OCI-M1 (cell line): Measurements from ENCODE around the gene KLHL4.
"Not testable (repeated sequence)": the region's sequence is repeated elsewhere in the genome, so short reads cannot be mapped to it uniquely, and the experiment has no call there.

Experiments used
- DNase-seq: peaks from one replicate; lab custom pipeline; 2025; lab: John Stamatoyannopoulos, UW

Gene KLHL4

DNA sequence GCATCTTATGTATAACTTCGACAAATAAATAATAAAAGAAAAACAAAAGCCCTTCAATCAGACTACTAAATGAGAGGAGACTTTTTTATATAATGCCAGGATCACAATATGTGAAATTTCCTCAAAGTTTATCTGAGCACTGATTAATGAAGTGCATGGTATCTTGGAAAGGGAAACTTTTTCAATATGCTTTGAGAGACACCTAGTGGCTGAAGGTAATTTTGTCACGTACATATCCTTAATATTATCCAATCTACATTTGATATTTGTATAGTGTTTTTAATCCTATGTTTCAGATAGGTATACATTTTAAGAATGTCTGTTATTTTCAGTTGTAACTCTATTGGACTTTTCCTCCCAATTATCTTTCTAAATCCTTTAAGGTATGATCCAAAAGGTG is 146.8 kb downstream of the KLHL4 start:
- DNase-seq, result peak; percentile 70

DNA sequence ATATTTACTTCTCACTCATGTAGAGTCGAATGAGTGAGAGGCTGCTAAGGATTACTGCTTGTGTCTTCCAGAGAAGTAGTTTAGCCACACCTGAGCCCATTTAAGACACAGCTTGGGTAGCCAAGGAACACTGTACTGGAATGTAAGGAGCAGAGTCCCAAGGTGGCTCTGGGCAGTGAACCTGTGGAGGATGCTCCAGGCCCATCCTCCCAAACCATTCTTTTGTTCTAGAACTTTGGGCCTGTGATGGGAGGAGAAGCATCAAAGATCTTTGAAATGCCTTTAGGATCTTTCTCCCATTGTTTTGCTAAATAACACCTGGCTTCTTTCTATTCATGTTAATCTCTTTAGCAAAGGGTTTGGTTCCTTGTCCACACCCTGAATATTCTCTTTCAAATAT is 162.2 kb downstream of the KLHL4 start:
- no peak for DNase-seq

DNA sequence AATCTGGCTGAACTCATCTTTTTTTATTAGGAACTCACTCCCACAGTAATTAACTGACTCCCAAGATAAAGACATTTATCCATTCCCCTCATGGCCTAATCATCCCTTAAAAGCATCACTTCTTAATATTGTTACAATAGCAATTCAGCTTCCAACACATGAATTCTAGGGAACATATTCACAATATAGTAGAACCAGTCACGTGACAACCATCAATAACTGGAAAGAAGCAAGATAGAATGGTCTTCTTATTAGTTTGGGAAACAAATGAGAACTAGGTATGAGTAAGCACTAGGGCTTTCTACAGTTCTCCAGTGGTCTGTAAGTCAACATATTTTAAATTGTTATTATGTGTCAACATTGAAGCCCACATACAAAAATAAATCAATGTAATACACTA is 170.1 kb downstream of the KLHL4 start:
- no peak for DNase-seq

DNA sequence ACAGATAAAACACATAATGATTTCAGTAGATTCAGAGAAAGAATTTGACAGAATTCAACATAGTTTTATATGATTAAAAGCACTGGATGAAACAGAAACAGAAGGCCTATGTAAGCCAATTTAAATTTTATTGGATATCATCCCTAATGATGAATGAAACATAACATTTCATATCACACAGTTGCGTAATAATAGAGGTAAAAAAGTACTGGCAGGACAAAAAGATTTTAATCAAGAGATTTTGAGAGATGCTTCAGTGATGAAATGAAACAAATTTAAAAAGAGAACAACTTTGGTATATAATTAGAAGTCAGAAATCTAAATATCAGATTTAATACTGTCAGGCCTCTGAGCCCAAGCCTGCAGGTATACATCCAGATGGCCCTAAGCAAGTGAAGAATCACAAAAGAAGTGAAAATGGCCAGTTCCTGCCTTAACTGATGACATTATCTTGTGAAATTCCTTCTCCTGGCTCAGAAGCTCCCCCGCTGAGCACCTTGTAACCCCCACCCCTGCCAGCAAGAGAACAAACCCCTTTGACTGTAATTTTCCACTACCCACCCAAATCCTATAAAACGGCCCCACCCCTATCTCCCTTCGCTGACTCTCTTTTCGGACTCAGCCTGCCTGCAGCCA is 170.6 kb downstream of the KLHL4 start:
- DNase-seq, result not testable (repeated sequence)

DNA sequence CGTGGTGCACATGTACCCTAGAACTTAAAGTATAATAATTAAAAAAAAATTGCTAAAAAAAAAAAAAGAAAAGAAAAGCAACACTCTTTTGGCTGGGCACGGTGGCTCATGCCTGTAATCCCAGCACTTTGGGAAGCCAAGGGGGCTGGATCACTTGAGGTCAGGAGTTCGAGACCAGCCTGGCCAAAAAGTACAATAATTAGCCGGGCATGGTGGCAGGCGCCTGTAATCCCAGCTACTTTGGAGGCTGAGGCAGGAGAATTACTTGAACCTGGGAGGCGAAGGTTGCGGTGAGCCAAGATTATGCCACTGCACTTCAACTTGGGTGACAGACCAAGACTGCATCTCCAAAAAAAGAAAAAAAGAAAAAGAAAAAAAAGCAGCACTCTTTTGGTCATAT is 171.6 kb downstream of the KLHL4 start:
- DNase-seq, result not testable (repeated sequence)

DNA sequence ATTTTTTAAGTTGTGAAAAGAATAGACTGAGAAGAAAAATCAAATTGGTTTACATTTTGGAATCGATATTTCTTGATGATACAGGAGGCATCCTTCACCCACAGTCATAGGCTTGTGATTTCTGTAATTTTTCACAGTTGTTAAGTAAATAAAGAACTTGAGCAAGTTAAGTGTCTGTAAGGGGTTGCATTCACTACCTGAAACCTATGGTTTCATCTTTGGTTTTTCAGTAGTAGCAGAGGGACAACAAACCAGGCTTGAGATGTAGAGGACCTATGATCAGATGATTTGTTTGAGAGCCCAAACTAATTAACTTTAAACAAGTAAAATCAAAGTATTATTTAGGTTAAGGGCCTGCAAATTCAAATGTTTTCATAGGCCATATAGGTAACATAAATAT is 175.6 kb downstream of the KLHL4 start:
- DNase-seq, result no peak

DNA sequence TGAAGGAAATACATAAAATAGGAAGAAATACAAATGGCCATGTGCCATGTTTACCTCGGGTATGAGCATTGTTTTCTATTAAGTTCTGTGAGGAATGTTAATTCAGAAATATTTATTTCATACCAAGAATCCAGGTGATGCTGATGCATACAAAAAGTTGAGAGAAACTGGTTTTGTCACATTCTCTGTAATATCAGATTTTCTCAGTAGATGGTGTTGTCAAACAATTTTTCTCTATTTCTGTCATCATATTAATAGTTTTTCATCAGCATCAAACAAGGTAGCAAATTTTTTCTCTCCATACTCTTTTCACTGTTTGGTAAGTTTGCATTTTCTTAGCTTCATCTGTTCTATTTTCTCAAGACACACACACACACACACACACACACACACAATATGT is 179.8 kb downstream of the KLHL4 start:
- peak; percentile 3 for DNase-seq

DNA sequence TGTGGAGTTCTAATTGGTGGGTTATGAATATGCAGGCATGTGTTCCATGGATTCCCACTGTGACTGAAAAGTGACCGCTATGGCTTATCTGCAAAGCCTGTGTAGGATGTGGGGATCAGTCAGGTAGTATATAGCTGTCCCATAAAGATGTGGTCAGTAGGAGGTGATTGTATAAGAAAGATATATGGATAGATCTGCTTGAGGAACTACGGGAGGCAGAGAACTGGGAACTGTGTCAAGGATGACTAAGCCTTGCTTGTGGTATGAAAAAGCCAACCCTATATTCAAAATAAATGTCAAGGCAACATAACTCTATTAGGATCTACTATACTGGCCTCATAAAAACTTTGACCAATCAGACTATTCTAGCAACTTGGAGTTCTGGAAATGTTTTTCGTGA is 185.2 kb downstream of the KLHL4 start:
- peak; percentile 16 for DNase-seq

DNA sequence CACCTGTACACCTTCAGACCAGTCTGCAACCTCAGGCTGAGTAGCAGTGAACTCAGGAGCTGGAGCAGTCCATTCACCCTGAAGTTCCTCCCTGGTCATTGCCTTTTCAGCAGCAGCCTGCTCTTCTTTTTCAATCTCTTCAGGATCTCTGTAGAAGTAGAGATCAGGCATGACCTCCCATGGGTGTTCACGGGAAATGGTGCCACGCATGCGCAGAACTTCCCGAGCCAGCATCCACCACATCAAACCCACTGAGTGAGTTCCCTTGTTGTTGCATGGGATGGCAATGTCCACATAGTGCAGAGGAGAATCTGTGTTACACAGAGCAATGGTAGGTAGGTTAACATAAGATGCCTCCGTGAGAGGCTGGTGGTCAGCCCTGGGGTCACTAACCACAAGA is 185.9 kb downstream of the KLHL4 start:
- not testable (repeated sequence) for DNase-seq

DNA sequence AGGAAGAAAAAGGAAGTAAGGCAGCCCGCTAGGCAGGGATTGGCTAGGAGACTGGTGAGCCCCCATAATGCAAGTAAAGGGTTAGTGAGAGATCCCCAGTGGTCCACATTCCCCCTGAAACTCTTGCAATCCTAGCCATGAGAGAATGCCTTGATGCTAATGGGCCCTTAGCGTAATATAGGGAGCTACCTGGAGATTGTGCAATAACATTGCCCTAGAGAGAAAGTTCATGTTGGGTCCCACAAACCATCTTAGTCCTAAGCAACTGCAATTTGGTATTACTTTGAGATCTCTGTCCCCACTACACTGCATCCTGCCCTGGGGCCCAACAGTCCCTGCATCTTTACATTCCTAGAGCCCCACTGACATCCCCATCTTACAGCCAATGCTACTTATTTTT is 188.5 kb downstream of the KLHL4 start:
- DNase-seq, result no peak

DNA sequence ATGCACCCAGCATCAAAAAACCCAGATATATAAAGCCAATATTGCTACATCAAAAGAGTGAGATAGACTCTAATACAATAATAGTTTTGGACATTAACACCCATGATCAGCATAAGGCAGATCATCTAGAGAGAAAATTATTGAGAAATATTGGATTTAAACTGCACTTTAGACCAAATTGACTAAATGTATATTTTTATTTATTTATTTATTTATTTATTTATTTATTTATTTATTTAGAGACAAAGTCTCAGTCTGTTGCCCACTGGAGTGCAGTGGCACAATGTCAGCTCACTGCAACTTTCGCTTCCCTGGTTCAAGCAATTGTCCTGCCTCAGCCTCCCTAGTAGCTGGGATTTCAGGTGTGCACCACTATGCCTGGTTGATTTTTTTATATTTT is 193.0 kb downstream of the KLHL4 start:
- no peak for DNase-seq
